Measurements from ENCODE around the gene CELF2. TPM values are rescaled to one million over a fixed set of nuclear protein-coding genes. Genes with fewer than 3 reads are reported as not detected.

CELF2 gene
- total RNA-seq, 2 donors from 2014 or later = 63.2 to 69.4 TPM

- H3K9me3 ChIP-seq = peaks cover 0 to 5% of the 10 kb centered on the region in 2 donors
- H3K36me3 ChIP-seq = peaks cover 14% of the 10 kb centered on the region
- H3K27me3 ChIP-seq = no peaks in the 10 kb centered on the region
- no peak for TF ChIP-seq CTCF (IDR thresholded peaks at IDR 0.05)
- H3K27ac ChIP-seq = no peak overlapping the region
- no peak overlapping the region for H3K4me3 ChIP-seq
- peaks cover 0 to 44% of the 10 kb centered on the region in 2 donors for H3K4me1 ChIP-seq
- DNase-seq (ENCODE audit: low spot score) = no peak
Observed at GRCh38 chr10:11230498-11231167, 213.0 kb downstream of the CELF2 start.

- DNase-seq (ENCODE audit: low spot score) = no peak
- no peak for TF ChIP-seq CTCF (IDR thresholded peaks at IDR 0.05)
- Histone ChIP-seq H3K4me3 (no peak overlapping the region), H3K27me3 (no peaks in the 10 kb centered on the region), H3K4me1 (peaks cover 0 to 37% of the 10 kb centered on the region in 2 donors), H3K27ac (no peak overlapping the region), H3K36me3 (peaks cover 14% of the 10 kb centered on the region), H3K9me3 (peaks cover 0 to 5% of the 10 kb centered on the region in 2 donors)
Observed at GRCh38 chr10:11231285-11231684, 213.6 kb downstream of the CELF2 start.

GRCh38 chr10:11232222-11232961 is 214.7 kb downstream of the CELF2 start:
- Histone ChIP-seq H3K4me1 (peaks cover 0 to 26% of the 10 kb centered on the region in 2 donors), H3K9me3 (peaks cover 0 to 5% of the 10 kb centered on the region in 2 donors), H3K27ac (no peak overlapping the region), H3K27me3 (no peaks in the 10 kb centered on the region), H3K36me3 (peaks cover 14% of the 10 kb centered on the region), H3K4me3 (no peak overlapping the region)
- no peak for DNase-seq (ENCODE audit: low spot score)
- TF ChIP-seq CTCF (IDR thresholded peaks at IDR 0.05) = no peak

- peaks cover 0 to 5% of the 10 kb centered on the region in 2 donors for H3K9me3 ChIP-seq
- H3K4me3 ChIP-seq = no peak overlapping the region
- peaks cover 0 to 16% of the 10 kb centered on the region in 2 donors for H3K4me1 ChIP-seq
- no peaks in the 10 kb centered on the region for H3K27me3 ChIP-seq
- H3K36me3 ChIP-seq = peaks cover 14% of the 10 kb centered on the region
- no peak for TF ChIP-seq CTCF (IDR thresholded peaks at IDR 0.05)
- DNase-seq (ENCODE audit: low spot score) = no peak
- no peak overlapping the region for H3K27ac ChIP-seq
Observed at GRCh38 chr10:11234857-11235531, 217.3 kb downstream of the CELF2 start.

GRCh38 chr10:11235771-11236170 is 218.1 kb downstream of the CELF2 start:
- TF ChIP-seq CTCF (IDR thresholded peaks at IDR 0.05) = no peak
- Histone ChIP-seq H3K4me3 (no peak overlapping the region), H3K36me3 (peaks cover 14% of the 10 kb centered on the region), H3K9me3 (peaks cover 0 to 5% of the 10 kb centered on the region in 2 donors), H3K27ac (no peak overlapping the region), H3K27me3 (no peaks in the 10 kb centered on the region), H3K4me1 (peaks cover 0 to 20% of the 10 kb centered on the region in 2 donors)
- no peak for DNase-seq (ENCODE audit: low spot score)
